ENCODE measurements around the gene CCL17. TPM values are rescaled to one million over a fixed set of nuclear protein-coding genes. Genes with fewer than 3 reads are reported as not detected.

CCL17 gene
- total and polyA plus RNA-seq, 2 of the 4 experiments (the other 2 are of a cell fraction): not detected

- dilution Hi-C loops (cut with HindIII; ENCODE audit: low sequenced_read_pairs, unreplicated experiment) (no loop called here), in situ Hi-C loops (cut with MboI; ENCODE audit: low sequenced_read_pairs) (no loop called here), intact Hi-C loops (cut with micrococcal nuclease) (no loop called here)
- CTCF ChIA-PET: no interaction called here
- ATAC-seq (ENCODE audit: low read depth): no peak
- Histone ChIP-seq H3K27me3 (ENCODE audit: control insufficient read depth, insufficient read depth, low read length) (peaks cover 64% of the 10 kb centered on the region), H3K27ac (ENCODE audit: insufficient read depth, low read length) (no peak overlapping the region), H3K79me1 (ENCODE audit: low read depth in 1 of 2, low read length in 2 of 2) (no peaks in the 10 kb centered on the region), H3K18ac (ENCODE audit: low read depth, low read length) (no peak overlapping the region), H4K8ac (ENCODE audit: low read depth in 2 of 2, low read length in 2 of 2) (no peak overlapping the region), H4K5ac (ENCODE audit: low read depth, low read length) (no peak overlapping the region), H3K4me2 (ENCODE audit: low read depth, low read length) (no peak overlapping the region), H2BK20ac (ENCODE audit: low read depth, low read length) (no peak overlapping the region), H2BK5ac (ENCODE audit: low read depth, low read length, poor library complexity, severe bottlenecking) (no peak overlapping the region), H3K23ac (ENCODE audit: low read depth, low read length) (no peak overlapping the region), H2BK120ac (ENCODE audit: low read depth, low read length) (no peak overlapping the region), H3K4me3 (ENCODE audit: insufficient read depth, low read depth, low read length) (no peak overlapping the region), H2AK5ac (ENCODE audit: low read depth, low read length) (no peak overlapping the region), H3K9me3 (ENCODE audit: control insufficient read depth, insufficient read depth, low read length) (no peaks in the 10 kb centered on the region), H3K4ac (ENCODE audit: low read depth, low read length) (no peak overlapping the region), H4K91ac (ENCODE audit: insufficient read depth, low read depth, low read length) (no peak overlapping the region), H3K9me1 (ENCODE audit: insufficient read depth, low read length) (no peaks in the 10 kb centered on the region), H3K4me1 (ENCODE audit: control insufficient read depth, insufficient read depth, low read length) (peaks cover 2% of the 10 kb centered on the region; the same call in 1 of the 2 replicates), H3K9ac (ENCODE audit: low read depth, low read length) (no peak overlapping the region), H3K56ac (ENCODE audit: extremely low read depth, insufficient read depth, low read length) (no peak overlapping the region), H2AK9ac (replicated peaks; ENCODE audit: low read depth, low read length, poor library complexity) (no peak overlapping the region), H3K14ac (replicated peaks; ENCODE audit: low read depth, low read length) (no peak overlapping the region), H2BK15ac (ENCODE audit: low read depth, low read length) (no peak overlapping the region), H2AFZ (replicated peaks; ENCODE audit: low read length, poor library complexity) (no peak overlapping the region), H4K20me1 (ENCODE audit: insufficient read depth, low read length) (no peaks in the 10 kb centered on the region), H3K36me3 (ENCODE audit: control insufficient read depth, insufficient read depth, low read length) (no peaks in the 10 kb centered on the region)
- no TSS peak for BruUV-seq (replicated peaks)
- TF ChIP-seq RFX5 (IDR thresholded peaks at IDR 0.05; ENCODE audit: low read depth, low read length) (no peak), MXI1 (IDR thresholded peaks at IDR 0.05; ENCODE audit: borderline replicate concordance, low read depth, low read length) (no peak), CEBPB (IDR thresholded peaks at IDR 0.05; ENCODE audit: low read depth, low read length) (no peak)
- DNase-seq: no peak
- WGBS, 2 experiments (ENCODE audit: extremely low coverage in 2 of 2, insufficient read length in 1 of 2): 73% methylated on average over 2 of the region's 7 CpGs; no CpG with 5 or more reads in 1 of the 2 experiments
- POLR2A ChIA-PET (ENCODE audit: unreplicated experiment): no interaction called here
These were observed 37.3 kb upstream of the CCL17 start for GRCh38 chr16:57367116-57367752.

Measured in IMR-90 (cell line).